NOMO-1 treated with dmso at 0.1 percent for 144 hours (cell line): Measurements from ENCODE around the gene KRT71.
"Not testable (repeated sequence)": the region's sequence is repeated elsewhere in the genome, so short reads cannot be mapped to it uniquely, and the experiment has no call there.

Experiments used
- DNase-seq: peaks from one replicate; lab custom pipeline; 2025; ENCODE audit not compliant: unreplicated experiment; lab: John Stamatoyannopoulos, UW

Gene KRT71

GRCh38 chr12:52522346-52523011 is 30.5 kb downstream of the KRT71 start:
- no peak for DNase-seq

DNA sequence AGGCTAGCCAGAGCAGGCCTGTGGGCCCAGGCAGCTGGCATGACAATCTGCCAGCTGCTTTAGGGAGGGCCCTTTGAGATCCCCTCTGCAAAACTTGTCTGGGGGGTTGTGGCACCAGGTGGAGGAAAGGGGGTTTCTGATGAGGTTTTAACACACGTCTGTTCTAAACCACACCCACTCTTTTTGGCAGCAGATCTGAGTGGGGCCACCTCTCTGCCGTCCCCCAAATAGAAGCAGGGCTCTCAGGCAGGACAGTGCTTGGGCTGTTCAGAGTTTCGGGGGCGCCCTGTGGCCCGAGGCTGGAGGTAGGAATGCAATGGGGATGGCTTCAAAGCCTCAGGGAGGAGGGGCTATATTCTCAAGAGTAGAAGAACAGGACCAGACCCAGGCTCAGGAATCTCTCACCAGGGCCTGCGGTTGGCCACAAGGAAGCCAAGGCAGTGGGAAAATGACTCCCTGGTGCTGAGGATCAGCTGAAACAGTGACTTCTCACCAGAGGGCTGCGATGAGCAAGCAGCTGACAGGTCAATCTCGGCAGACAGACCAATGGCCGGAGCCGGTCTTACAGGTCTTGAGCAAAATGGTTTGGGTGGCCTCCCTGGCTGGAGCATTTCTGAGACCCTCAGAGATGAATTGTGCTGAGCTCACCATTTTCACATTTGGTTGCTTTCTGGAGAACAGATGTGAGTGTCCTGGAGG is 31.2 kb downstream of the KRT71 start:
- DNase-seq, result no peak

GRCh38 chr12:52521175-52521567 is 31.8 kb downstream of the KRT71 start:
- DNase-seq, result no peak

- no peak for DNase-seq
Observed at GRCh38 chr12:52519826-52520662, 32.9 kb downstream of the KRT71 start, which contains the start of gene KRT5. Gene KRT5, minus strand, starts transcription at chr12:52520394. Its CDS starts 98 bp downstream, at chr12:52520296.

DNA sequence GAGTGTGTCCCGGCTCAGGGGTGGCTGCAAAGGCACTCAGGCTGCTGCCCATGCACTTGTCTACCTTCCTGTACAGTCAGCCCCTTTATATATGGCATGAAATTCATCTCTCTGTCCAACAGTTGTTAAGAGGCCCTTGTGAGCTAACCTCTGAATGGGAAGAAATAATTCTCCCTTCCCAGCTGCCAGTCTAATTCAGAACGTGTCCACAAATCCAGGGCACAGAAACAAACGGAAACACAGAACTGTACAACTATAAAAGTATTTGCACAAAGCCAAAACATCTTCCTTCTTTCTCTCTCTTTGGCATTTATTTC is 33.6 kb downstream of the KRT71 start:
- DNase-seq, result no peak

- no peak for DNase-seq
Observed at GRCh38 chr12:52518574-52519386, 34.2 kb downstream of the KRT71 start.

DNA sequence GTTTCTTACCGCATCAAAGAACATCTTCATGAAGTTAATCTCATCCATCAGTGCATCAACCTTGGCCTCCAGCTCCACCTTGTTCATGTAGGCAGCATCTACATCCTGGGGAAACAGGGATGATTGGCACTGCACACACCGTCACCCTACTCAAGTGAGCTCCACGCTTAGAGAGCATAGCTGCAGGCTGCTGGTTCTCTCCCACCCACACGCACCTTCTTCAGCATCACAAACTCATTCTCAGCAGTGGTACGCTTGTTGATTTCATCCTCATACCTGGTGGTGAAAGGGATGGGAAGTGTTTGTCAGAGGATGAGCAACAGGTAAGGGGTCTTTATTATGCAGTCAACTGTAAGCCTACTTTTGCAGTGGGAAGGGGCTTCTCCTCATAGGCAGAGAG is 35.1 kb downstream of the KRT71 start:
- no peak for DNase-seq

DNA sequence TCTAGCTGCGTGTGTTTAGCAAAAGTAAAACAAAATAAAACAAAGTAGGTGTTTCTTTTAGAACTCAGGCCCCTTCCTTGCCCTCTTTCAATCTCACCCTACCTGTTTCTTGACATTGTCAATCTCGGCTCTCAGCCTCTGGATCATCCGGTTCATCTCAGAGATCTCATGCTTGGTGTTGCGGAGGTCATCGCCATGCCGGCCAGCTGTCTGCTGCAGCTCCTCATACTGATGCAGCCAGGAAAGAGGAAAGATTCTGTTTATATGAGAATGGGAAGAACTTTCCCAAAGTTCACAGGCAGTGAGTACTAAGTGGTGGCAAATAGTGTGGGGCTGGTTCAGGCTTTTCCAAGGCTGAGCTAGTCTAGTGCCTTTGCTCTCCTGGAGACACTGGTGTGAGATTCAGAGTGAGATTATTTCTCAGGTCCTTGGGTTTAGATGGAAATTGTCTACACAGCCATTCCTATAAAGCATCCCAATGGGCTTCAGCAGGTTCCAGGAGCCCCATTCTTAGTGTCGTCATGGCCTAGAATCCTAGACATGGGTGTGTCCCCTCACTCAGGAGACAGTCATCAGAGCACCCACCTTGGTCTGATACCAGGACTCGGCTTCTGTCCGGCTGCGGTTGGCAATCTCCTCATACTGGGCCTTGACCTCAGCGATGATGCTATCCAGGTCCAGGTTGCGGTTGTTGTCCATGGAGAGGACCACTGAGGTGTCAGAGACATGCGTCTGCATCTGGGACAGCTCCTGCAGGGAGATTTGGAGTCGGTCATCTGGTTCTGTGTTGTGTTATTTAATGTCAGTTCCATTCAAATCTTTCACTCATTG is 35.7 kb downstream of the KRT71 start:
- DNase-seq, result no peak

DNA sequence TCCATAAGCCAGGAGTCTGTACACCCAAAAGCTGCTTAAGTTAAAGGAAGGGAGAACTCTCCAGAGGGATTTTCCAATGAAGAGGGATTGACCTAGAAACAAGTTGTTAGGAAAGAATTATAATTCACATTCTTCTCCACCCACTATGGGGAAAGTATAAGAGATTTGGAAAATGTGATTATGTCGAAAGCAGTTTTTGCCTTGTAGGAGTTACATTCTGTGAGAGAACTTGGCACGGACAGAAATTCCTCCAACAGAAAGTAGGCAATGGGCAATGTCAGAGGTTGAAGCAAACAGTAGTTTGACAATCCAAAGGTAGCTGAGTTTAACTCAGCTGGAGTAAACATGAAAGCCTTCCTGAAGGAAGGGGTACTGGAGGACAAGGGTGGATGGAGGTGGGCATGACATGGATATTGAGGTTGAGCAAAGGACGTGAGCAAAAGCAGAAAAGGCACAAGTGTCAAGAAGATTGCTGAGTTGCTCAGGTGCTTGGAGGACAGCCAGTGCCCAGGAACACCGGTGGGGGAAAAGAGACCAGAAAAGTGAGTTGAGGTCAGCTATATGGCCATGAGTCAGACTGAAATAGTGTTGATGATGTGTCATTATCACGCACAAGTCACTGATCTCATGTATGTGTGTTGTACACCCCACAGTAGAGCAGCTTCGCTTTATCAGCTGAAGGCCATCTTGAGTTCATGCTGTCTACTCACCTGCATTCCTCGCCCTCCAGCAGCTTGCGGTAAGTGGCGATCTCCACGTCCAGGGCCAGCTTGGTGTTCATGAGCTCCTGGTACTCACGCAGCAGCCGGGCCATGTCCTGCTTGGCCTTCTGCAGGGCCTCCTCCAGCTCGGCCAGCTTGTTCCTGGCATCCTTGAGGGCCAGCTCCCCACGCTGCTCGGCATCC is 36.8 kb downstream of the KRT71 start:
- no peak for DNase-seq

- DNase-seq, result no peak
Observed at GRCh38 chr12:52515319-52515646, 37.7 kb downstream of the KRT71 start.

GRCh38 chr12:52514471-52515318 is 38.2 kb downstream of the KRT71 start:
- no peak for DNase-seq

- DNase-seq, result no peak
Observed at GRCh38 chr12:52513736-52514135, 39.2 kb downstream of the KRT71 start.

GRCh38 chr12:52508211-52508610 is 44.7 kb downstream of the KRT71 start:
- no peak for DNase-seq

- DNase-seq, result no peak
Observed at GRCh38 chr12:52506858-52507715, 45.9 kb downstream of the KRT71 start.

DNA sequence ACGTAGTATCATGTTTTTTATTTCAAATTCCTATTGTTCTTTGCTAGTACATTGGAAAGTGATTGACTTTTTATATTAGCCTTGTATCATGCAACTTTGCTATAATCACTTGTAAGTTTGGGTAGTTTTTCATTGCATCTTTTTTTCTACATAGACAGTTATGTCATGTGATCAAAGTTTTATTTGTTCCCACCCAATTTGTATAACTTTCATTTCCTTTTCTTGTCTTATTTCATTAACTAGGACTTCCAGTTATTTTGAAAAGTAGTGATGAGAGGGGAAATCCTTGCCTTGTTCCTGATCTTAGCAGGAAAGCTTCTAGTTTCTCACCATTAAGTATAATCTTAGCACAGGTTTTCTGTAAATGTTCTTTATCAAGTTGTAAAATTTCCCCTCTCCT is 50.1 kb downstream of the KRT71 start:
- no peak for DNase-seq

DNA sequence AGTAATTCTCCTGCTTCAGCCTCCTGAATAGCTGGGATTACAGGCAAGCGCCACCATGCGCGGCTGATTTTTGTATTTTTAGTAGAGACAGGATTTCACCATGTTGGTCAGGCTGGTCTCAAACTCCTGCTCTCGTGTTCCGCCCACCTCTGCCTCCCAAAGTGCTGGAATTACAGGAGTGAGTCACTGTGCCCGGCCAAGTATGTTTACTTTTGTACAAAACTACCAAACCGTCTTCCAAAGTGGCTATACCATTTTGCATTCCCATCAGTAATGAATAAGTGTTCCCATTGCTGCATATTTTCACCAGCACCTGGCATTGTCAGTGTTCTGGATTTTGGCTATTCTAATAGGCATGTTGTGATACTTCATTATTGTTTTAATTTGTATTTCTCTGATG is 51.5 kb downstream of the KRT71 start:
- no peak for DNase-seq

DNA sequence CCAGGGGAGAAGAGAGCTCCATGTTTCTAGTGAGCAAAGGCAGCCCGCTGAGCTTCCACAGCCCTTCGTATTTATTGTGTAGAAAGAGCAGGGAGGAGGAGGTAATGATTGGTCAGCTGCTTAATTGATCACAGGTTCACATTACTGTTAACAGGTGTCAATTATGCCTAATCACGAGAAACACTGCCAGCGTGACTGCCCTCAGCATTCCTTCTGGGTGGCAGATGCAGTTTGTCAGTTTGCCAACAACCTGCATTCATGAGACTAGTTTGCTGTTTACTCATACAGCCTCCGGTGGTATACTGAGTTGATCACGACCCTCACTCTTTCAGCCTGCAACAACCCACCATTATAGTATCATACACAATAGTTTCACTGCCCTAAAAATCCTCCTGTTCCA is 52.4 kb downstream of the KRT71 start:
- not testable (repeated sequence) for DNase-seq
